ENCODE measurements around the gene EEF2K.

Gene EEF2K

GRCh38 chr16:22240023-22240710, 34.1 kb downstream of the EEF2K start:
- no peak for DNase-seq (ENCODE audit: low read depth in 3 of 3, low spot score in 1 of 3)

- no peak for DNase-seq (ENCODE audit: low read depth in 3 of 3, low spot score in 1 of 3)
These were observed 44.4 kb downstream of the EEF2K start for GRCh38 chr16:22250522-22250921.

- no peak for DNase-seq (ENCODE audit: low read depth in 3 of 3, low spot score in 1 of 3)
These were observed 46.2 kb downstream of the EEF2K start for GRCh38 chr16:22252317-22252716.

GRCh38 chr16:22253272-22253671, 47.2 kb downstream of the EEF2K start:
- DNase-seq (ENCODE audit: low read depth in 3 of 3, low spot score in 1 of 3): no peak

- no peak for DNase-seq (ENCODE audit: low read depth in 3 of 3, low spot score in 1 of 3)
These were observed 49.3 kb downstream of the EEF2K start for GRCh38 chr16:22255335-22255734.

GRCh38 chr16:22257440-22257839, 51.4 kb downstream of the EEF2K start:
- DNase-seq (ENCODE audit: low read depth in 3 of 3, low spot score in 1 of 3): no peak

GRCh38 chr16:22260490-22260889, 54.4 kb downstream of the EEF2K start:
- no peak for DNase-seq (ENCODE audit: low read depth in 3 of 3, low spot score in 1 of 3)

GRCh38 chr16:22262460-22262859, 56.4 kb downstream of the EEF2K start:
- DNase-seq (ENCODE audit: low read depth in 3 of 3, low spot score in 1 of 3): no peak

GRCh38 chr16:22264786-22265185, 58.7 kb downstream of the EEF2K start:
- no peak for DNase-seq (ENCODE audit: low read depth in 3 of 3, low spot score in 1 of 3)

GRCh38 chr16:22265351-22265750, 59.3 kb downstream of the EEF2K start:
- no peak for DNase-seq (ENCODE audit: low read depth in 3 of 3, low spot score in 1 of 3)

GRCh38 chr16:22266546-22266945, 60.5 kb downstream of the EEF2K start:
- no peak for DNase-seq (ENCODE audit: low read depth in 3 of 3, low spot score in 1 of 3)

- DNase-seq (ENCODE audit: low read depth in 3 of 3, low spot score in 1 of 3): no peak
These were observed 61.7 kb downstream of the EEF2K start for GRCh38 chr16:22267764-22268163.

GRCh38 chr16:22270525-22270924, 64.4 kb downstream of the EEF2K start:
- DNase-seq (ENCODE audit: low read depth in 3 of 3, low spot score in 1 of 3): no peak

- no peak for DNase-seq (ENCODE audit: low read depth in 3 of 3, low spot score in 1 of 3)
These were observed 67.0 kb downstream of the EEF2K start for GRCh38 chr16:22272870-22273650.

GRCh38 chr16:22274916-22275315, 68.8 kb downstream of the EEF2K start:
- DNase-seq (ENCODE audit: low read depth in 3 of 3, low spot score in 1 of 3): no peak

GRCh38 chr16:22278441-22279230, 72.6 kb downstream of the EEF2K start:
- no peak for DNase-seq (ENCODE audit: low read depth in 3 of 3, low spot score in 1 of 3)

- DNase-seq (ENCODE audit: low read depth in 3 of 3, low spot score in 1 of 3): no peak
These were observed 76.3 kb downstream of the EEF2K start for GRCh38 chr16:22282254-22282892.

- no peak for DNase-seq (ENCODE audit: low read depth in 3 of 3, low spot score in 1 of 3)
These were observed 78.6 kb downstream of the EEF2K start for GRCh38 chr16:22284637-22285036.

GRCh38 chr16:22285080-22285479, 79.0 kb downstream of the EEF2K start:
- DNase-seq (ENCODE audit: low read depth in 3 of 3, low spot score in 1 of 3): no peak

- DNase-seq (ENCODE audit: low read depth in 3 of 3, low spot score in 1 of 3): no peak
These were observed 84.9 kb downstream of the EEF2K start for GRCh38 chr16:22291020-22291419.

- DNase-seq (ENCODE audit: low read depth in 3 of 3, low spot score in 1 of 3): no peak
These were observed 85.8 kb downstream of the EEF2K start for GRCh38 chr16:22291860-22292318.
